Activated CD4-positive, alpha-beta T cell treated with anti-CD3 and anti-CD28 coated beads, Interleukin-2, amount 50 U/mL, for 48 hours (primary cell): Measurements from ENCODE around the gene PFKM.

Experiments
- DNase-seq, 2 experiments: peaks; one replicate each; pipeline ENCODE4 v3.0.0-alpha.2; 2020

PFKM gene

DNA sequence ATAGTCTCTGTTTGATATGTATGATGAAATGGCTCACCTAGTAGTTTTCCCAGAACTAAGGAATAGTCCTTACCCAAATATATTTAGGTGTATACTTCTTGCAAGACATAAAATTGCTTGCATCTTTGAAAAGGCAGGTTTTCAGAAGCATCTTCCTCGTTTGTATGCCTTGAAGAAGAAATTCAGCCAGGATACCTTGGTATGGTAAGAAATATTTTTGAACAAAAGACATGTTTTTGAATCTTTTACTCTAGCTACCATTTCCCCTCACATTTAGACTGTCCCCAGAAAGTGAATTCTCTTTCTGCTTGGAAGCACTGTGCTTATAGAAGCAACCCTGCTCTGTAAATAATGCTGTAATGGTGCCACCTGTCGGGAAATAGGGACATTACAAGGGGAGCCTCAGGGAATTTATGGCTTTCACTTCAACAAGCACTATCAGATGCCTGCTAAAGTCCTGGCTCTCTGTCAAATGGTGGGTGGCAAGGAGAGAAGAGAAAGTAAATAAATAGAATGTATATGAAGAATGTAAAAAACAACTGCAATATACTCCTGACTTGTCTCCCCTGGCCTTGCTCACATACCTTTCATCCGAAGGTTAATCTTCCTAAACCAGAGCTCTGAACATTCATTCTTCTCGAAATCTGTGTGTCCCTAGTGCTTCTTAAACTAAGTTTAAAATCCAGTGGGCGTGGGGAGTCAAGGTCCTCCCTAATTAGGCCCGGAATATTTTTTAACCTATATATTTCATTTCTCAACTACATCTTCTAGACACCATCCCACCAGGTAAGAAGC is 70.4 kb downstream of the PFKM start:
- DNase-seq: peak; percentile 77 to 79

DNA sequence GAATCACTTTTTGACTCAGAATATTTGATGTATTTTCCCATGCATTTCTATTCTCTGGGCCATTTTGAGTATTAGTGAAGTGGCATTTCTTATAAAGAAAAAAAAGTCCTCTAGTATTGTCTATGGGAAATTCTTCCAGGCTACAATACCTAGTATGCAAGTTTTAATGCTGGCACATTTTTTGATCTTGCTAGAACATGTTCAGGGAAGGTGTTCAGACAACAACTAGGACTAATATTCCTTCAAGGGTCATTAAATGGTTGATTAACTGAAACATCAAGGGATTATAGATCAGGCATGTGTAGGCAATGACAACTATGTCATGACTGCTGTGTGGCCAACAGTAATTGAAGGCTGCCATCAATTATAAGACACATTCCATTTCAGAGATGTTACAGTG is 71.9 kb downstream of the PFKM start:
- DNase-seq: no peak

DNA sequence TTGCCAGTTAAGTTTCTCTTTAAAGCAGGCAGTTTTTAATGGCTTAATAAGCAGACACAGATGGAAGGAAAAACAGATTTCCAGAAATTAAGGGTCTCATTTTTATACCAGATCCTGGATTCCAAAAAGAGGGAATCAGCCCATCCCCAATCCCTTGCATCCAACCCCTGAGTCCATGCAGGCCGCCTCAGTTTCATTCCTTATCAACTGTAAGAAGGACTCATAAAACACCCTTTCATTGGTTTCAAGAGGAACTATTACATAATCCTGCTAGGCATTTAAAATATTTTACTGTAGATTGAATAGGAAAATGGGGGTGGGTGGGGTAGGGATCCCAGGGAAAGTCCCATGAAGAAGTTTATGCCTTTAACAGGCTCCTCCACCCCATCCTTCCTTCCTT is 73.7 kb downstream of the PFKM start:
- DNase-seq: no peak

DNA sequence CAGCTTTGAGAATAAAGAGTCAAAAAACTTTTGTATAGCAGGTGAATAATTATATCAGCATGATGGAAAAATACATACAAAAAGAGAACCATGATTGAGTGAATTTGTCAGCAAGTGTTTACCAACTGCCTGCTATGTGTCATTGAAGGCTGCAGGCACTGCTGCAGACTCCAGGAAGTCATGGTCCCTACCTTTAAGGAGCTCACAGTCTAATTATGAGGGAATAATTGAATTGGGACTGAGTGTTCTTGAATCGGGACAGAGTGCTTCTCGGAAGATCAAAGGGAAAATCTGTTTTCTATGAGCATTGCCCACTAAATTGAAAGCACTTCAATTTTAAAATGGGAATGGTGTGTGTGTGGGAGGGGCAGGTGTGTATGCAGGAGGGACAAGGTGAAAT is 74.5 kb downstream of the PFKM start:
- no peak for DNase-seq

DNA sequence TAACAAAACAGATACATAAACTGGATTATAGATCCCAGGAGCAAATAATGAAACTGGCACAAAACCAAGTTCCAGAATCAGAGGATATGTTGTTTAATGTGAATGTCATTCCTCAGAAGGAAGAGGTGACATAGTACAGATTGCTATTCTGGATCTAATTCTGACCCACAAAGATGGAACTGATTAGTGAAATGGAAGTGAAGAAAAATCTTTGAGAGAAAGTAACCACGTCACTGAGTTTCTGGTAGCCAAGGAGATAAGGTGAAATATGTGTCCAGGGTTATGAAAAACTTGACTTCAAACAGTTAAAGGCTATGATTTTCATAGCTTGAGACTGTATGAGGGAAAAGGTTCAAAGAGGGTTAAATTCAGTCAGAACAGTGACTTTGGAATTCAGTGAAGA is 75.6 kb downstream of the PFKM start:
- DNase-seq: no peak
